ENCODE measurements around the gene FCAMR.

FCAMR gene

GRCh38 chr1:206992790-206993189 is 22.5 kb upstream of the FCAMR start:
- H3K4me2 ChIP-seq, result no peak overlapping the region
- no peak for TF ChIP-seq CTCF (conservative IDR thresholded peaks at IDR 0.05; ENCODE audit: low read depth, low read length)

GRCh38 chr1:206987873-206988272 is 17.6 kb upstream of the FCAMR start:
- Histone ChIP-seq H3K27me3 (ENCODE audit: insufficient read depth, low read depth) (no peaks in the 10 kb centered on the region), H3K9ac (no peak overlapping the region), H4K20me1 (ENCODE audit: insufficient read depth) (no peaks in the 10 kb centered on the region; the same call in 1 of the 2 replicates), H3K4me2 (no peak overlapping the region), H3K27ac (no peak overlapping the region), H3K36me3 (ENCODE audit: insufficient read depth) (no peaks in the 10 kb centered on the region), H3K4me3 (IDR thresholded peaks at IDR 0.05; ENCODE audit: insufficient read depth, low read depth, low read length) (no peak overlapping the region), H3K4me1 (ENCODE audit: low read depth, poor library complexity, severe bottlenecking) (no peaks in the 10 kb centered on the region), H3K79me2 (ENCODE audit: insufficient read depth, low read depth) (no peaks in the 10 kb centered on the region), H2AFZ (ENCODE audit: low read depth) (no peak overlapping the region)
- no peak for TF ChIP-seq CTCF (conservative IDR thresholded peaks at IDR 0.05; ENCODE audit: low read depth, low read length)

More at GRCh38 chr1:206992790-206993189, 22.5 kb upstream of the FCAMR start:
- no peaks in the 10 kb centered on the region for H3K27me3 ChIP-seq (ENCODE audit: insufficient read depth, low read depth)
- no peak overlapping the region for H3K4me3 ChIP-seq (IDR thresholded peaks at IDR 0.05; ENCODE audit: insufficient read depth, low read depth, low read length)
- no peak overlapping the region for H3K27ac ChIP-seq
- no peak overlapping the region for H2AFZ ChIP-seq (ENCODE audit: low read depth)
- H4K20me1 ChIP-seq (ENCODE audit: insufficient read depth), result no peaks in the 10 kb centered on the region; the same call in 1 of the 2 replicates
- H3K9ac ChIP-seq, result no peak overlapping the region
- H3K4me1 ChIP-seq (ENCODE audit: low read depth, poor library complexity, severe bottlenecking), result no peaks in the 10 kb centered on the region
- H3K79me2 ChIP-seq (ENCODE audit: insufficient read depth, low read depth), result no peaks in the 10 kb centered on the region
- H3K36me3 ChIP-seq (ENCODE audit: insufficient read depth), result no peaks in the 10 kb centered on the region

- H3K27ac ChIP-seq, result no peak overlapping the region
- H3K27me3 ChIP-seq (ENCODE audit: insufficient read depth, low read depth), result no peaks in the 10 kb centered on the region
- H3K4me3 ChIP-seq (IDR thresholded peaks at IDR 0.05; ENCODE audit: insufficient read depth, low read depth, low read length), result no peak overlapping the region
- H3K4me2 ChIP-seq, result no peak overlapping the region
- H3K4me1 ChIP-seq (ENCODE audit: low read depth, poor library complexity, severe bottlenecking), result no peaks in the 10 kb centered on the region
- no peaks in the 10 kb centered on the region for H3K79me2 ChIP-seq (ENCODE audit: insufficient read depth, low read depth)
- H3K36me3 ChIP-seq (ENCODE audit: insufficient read depth), result no peaks in the 10 kb centered on the region
- H3K9ac ChIP-seq, result no peak overlapping the region
- TF ChIP-seq CTCF (conservative IDR thresholded peaks at IDR 0.05; ENCODE audit: low read depth, low read length), result no peak
- no peak overlapping the region for H2AFZ ChIP-seq (ENCODE audit: low read depth)
- H4K20me1 ChIP-seq (ENCODE audit: insufficient read depth), result no peaks in the 10 kb centered on the region
Measured at GRCh38 chr1:206986885-206987284, 16.6 kb upstream of the FCAMR start.

- no peak overlapping the region for H3K4me2 ChIP-seq
- no peaks in the 10 kb centered on the region for H3K4me1 ChIP-seq (ENCODE audit: low read depth, poor library complexity, severe bottlenecking)
- H3K9ac ChIP-seq, result no peak overlapping the region
- H3K27me3 ChIP-seq (ENCODE audit: insufficient read depth, low read depth), result no peaks in the 10 kb centered on the region
- H3K4me3 ChIP-seq (IDR thresholded peaks at IDR 0.05; ENCODE audit: insufficient read depth, low read depth, low read length), result no peak overlapping the region
- H3K79me2 ChIP-seq (ENCODE audit: insufficient read depth, low read depth), result no peaks in the 10 kb centered on the region
- H3K27ac ChIP-seq, result no peak overlapping the region
- H4K20me1 ChIP-seq (ENCODE audit: insufficient read depth), result no peaks in the 10 kb centered on the region
- TF ChIP-seq CTCF (conservative IDR thresholded peaks at IDR 0.05; ENCODE audit: low read depth, low read length), result no peak
- H2AFZ ChIP-seq (ENCODE audit: low read depth), result no peak overlapping the region
- no peaks in the 10 kb centered on the region for H3K36me3 ChIP-seq (ENCODE audit: insufficient read depth)
Measured at GRCh38 chr1:206986402-206986801, 16.1 kb upstream of the FCAMR start.
